Measurements from ENCODE around the gene ATP8B3.

GRCh38 chr19:1777149-1777548 lies 34.9 kb downstream of the ATP8B3 start:
- TF ChIP-seq CTCF (IDR thresholded peaks at IDR 0.05) (no peak), POLR2A (IDR thresholded peaks at IDR 0.05) (no peak)

Data from Peyer's patch (tissue), 4 donors.